ENCODE results near the gene SCG5.

- peak; percentile 97 for TF ChIP-seq CTCF (conservative IDR thresholded peaks at IDR 0.05; ENCODE audit: low read length)
- no peak for TF ChIP-seq EZH2phosphoT487 (IDR thresholded peaks at IDR 0.05; ENCODE audit: borderline replicate concordance)
These were observed 9.8 kb downstream of the SCG5 start for GRCh38 chr15:32651229-32651837.
